Vagina (tissue), 2 donors: ENCODE results near the gene DKK2.

Experiments
- POLR2A ChIP-seq, 2 donors: fragments of 450-650 bp; IDR thresholded peaks; one replicate each; pipeline ENCODE4 v1.6.1; 2017; ENCODE audit warnings: antibody characterized with exemption in 2 of 2, mild to moderate bottlenecking in 2 of 2, moderate library complexity in 2 of 2
- POLR2AphosphoS5 ChIP-seq, 2 donors: sonication (generic); formaldehyde crosslinking; IDR thresholded peaks; one replicate each; pipeline ENCODE4 v1.9.0; 2017; ENCODE audit warnings: antibody characterized with exemption in 2 of 2, mild to moderate bottlenecking in 2 of 2, low read depth in 1 of 2; ENCODE audit not compliant: insufficient read depth in 1 of 2

- TF ChIP-seq POLR2AphosphoS5 (IDR thresholded peaks at IDR 0.05; ENCODE audit: insufficient read depth in 1 of 2, low read depth in 1 of 2): no peak
- no peak for TF ChIP-seq POLR2A (IDR thresholded peaks at IDR 0.05)
Observed at GRCh38 chr4:106907216-106907615, 128.9 kb downstream of the DKK2 start.
